H1 (cell line): ENCODE measurements around the gene UCN3. TPM values are rescaled to one million over a fixed set of nuclear protein-coding genes. Genes with fewer than 3 reads are reported as not detected.

Experiments
- CREB1 ChIP-seq: IDR thresholded peaks from 2 replicates; pipeline ENCODE4 v1.6.1; 2012; ENCODE audit warnings: inconsistent platforms
- EP300 ChIP-seq, 2 experiments: IDR thresholded peaks; 1 replicate in 1 of 2; 2 replicates in 1 of 2; pipeline ENCODE4 v1.6.1; 2011 to 2012; ENCODE audit warnings: low read depth in 2 of 2, low read length in 2 of 2, mild to moderate bottlenecking in 2 of 2, borderline replicate concordance in 1 of 2, inconsistent platforms in 1 of 2, moderate library complexity in 1 of 2
- SP2 ChIP-seq: IDR thresholded peaks from 2 replicates; pipeline ENCODE4 v1.6.1; 2012; ENCODE audit warnings: mild to moderate bottlenecking, low read length, inconsistent platforms
- polyA plus RNA-seq, 7 experiments: library from polyadenylated mRNA; depleted of rRNA in 3 of 7; stranded (reverse) in 5 of 7; unstranded in 2 of 7; fragments of >200 nt in 5 of 7; fragments of 200-250 nt in 2 of 7; gene quantifications; 1 replicate in 5 of 7; 2 replicates in 1 of 7; 4 replicates in 1 of 7; pipeline versions ENCODE4 v1.2.1 to v1.2.3, GENCODE V29; 2011 to 2013; ENCODE audit warnings: missing spikeins in 2 of 7, mixed read lengths in 2 of 7
- total RNA-seq: library from RNA; stranded (reverse); fragmentation: NEBNext Ultra II Directional; extraction: Animal tissue kit (Norgen Biotek cat#: 25700); gene quantifications from 2 replicates; pipeline ENCODE4 v1.2.1, GENCODE V29; 2021

Gene UCN3
- total and polyA plus RNA-seq, 2 of the 8 experiments (the other 6 are each of a cell fraction or from before 2014, with no cell fraction given) = not detected

DNA sequence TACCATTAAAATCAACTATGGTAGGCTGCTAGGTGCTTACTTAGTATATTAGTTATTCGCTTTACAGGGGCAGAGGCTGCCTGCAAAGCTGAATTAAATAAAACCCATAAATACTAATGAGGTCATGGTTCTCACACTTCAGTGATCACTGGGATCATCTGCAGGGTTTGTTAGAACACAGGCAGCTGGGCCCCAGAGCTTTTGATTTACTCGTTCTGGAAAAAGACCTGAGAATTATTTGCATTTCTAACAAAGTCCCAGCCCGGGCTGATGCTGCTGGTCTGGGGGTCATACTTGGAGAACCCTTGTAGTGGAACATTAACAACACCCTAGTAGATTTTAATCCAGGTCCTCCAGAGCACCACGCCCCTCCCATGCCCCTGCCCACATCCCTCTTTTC lies 8.5 kb downstream of the UCN3 start (continued):
- TF ChIP-seq EP300 (IDR thresholded peaks at IDR 0.05; ENCODE audit: borderline replicate concordance in 1 of 2, low read depth in 2 of 2, low read length in 2 of 2) (no peak), SP2 (no peak), CREB1 (no peak)
